ENCODE results near the gene NOS1AP.
A peak's percentile ranks its signal among the peaks of the same experiment; 100 is the strongest.

NOS1AP gene

DNA sequence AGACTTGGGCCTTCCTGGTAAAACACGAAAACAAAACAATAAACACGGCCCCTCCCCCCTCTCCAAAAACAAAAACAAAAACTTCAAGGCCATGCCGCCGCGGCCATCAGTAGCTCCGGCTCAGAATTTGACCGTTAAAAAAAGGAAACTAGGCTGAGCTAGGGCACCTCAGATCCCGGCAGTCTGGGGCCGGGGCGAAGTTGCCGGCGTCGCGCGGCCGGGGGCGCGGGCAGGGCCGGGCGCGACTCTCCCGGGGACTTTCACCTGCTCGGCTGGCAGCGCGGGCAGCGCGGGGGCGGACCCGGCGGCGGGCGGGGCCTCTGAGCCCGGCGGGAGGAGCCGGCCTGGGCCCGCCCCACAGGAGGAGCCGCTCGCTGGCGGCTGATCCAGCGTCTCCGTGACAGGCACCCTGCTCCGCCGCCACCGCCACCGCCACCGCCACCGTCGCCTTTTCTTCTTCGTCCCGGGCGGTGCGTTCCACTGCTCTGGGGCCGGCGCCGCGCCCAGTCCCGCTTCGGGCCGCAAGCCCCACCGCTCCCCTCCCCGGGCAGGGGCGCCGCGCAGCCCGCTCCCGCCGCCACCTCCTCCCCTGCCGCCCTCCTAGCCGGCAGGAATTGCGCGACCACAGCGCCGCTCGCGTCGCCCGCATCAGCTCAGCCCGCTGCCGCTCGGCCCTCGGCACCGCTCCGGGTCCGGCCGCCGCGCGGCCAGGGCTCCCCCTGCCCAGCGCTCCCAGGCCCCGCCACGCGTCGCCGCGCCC lies at the start of gene NOS1AP:
TSS of gene NOS1AP (plus strand) at position 358 of the 760 bp plus-strand sequence. CDS start 487 bp downstream, outside the sequence.
- no peak within 1 kb of the TSS for H3K27ac ChIP-seq (ENCODE audit: low read length)
- H3K4me1 ChIP-seq (ENCODE audit: insufficient read depth, low read length) = peaks cover 21% of the 10 kb centered on the region; the same call in 1 of the 2 replicates
- peak within 1 kb of the TSS; percentile 74 for H3K4me3 ChIP-seq (ENCODE audit: low read length)

GRCh38 chr1:162020150-162020549 lies 49.3 kb upstream of the NOS1AP start:
- Histone ChIP-seq H3K27me3 (ENCODE audit: insufficient read depth, low read length) (peaks cover 37% of the 10 kb centered on the region), H3K4me1 (ENCODE audit: insufficient read depth, low read length) (peaks cover 16% of the 10 kb centered on the region; the same call in 1 of the 2 replicates), H3K36me3 (ENCODE audit: insufficient read depth, low read depth, low read length) (no peaks in the 10 kb centered on the region), H3K4me3 (ENCODE audit: low read length) (no peak overlapping the region), H3K27ac (ENCODE audit: low read length) (no peak overlapping the region), H3K9me3 (ENCODE audit: insufficient read depth, low read depth, low read length) (no peaks in the 10 kb centered on the region), H3K9ac (ENCODE audit: low read depth, low read length) (no peak overlapping the region)

More for the DNA sequence above, at the start of gene NOS1AP:
- no peaks in the 10 kb centered on the region for H3K9me3 ChIP-seq (ENCODE audit: insufficient read depth, low read depth, low read length)
- peaks cover 12% of the 10 kb centered on the region; the same call in 1 of the 2 replicates for H3K27me3 ChIP-seq (ENCODE audit: insufficient read depth, low read length)
- H3K9ac ChIP-seq (ENCODE audit: low read depth, low read length) = peak within 1 kb of the TSS; percentile 80; the same call in 1 of the 2 replicates
- peaks cover under 1% of the 10 kb centered on the region; the same call in 1 of the 2 replicates for H3K36me3 ChIP-seq (ENCODE audit: insufficient read depth, low read depth, low read length)

GRCh38 chr1:162021124-162021523 lies 48.4 kb upstream of the NOS1AP start:
- Histone ChIP-seq H3K4me1 (ENCODE audit: insufficient read depth, low read length) (peaks cover 16% of the 10 kb centered on the region; the same call in 1 of the 2 replicates), H3K36me3 (ENCODE audit: insufficient read depth, low read depth, low read length) (no peaks in the 10 kb centered on the region), H3K4me3 (ENCODE audit: low read length) (peak overlapping the region; percentile 8; the same call in 1 of the 2 replicates), H3K9ac (ENCODE audit: low read depth, low read length) (no peak overlapping the region), H3K27ac (ENCODE audit: low read length) (no peak overlapping the region), H3K9me3 (ENCODE audit: insufficient read depth, low read depth, low read length) (no peaks in the 10 kb centered on the region), H3K27me3 (ENCODE audit: insufficient read depth, low read length) (peaks cover 47% of the 10 kb centered on the region)

DNA sequence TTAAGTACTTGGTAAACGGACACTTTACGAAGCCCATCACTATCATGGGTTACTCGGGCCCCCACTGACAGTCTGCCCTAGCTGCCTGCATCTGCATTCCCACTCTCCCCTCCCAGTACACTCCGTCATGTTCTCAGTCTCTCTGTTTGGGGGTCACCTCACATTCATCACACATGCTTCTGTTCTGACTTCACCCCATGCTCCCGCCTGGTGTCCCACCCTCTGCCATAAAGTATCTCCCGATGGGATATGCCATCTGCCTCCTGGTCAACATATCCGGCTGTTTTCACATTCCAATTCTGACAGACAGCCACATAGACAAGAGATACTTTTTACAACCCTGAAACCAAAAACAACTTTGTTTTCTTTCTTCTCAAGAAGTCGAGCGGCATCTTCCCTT lies 46.9 kb upstream of the NOS1AP start:
- Histone ChIP-seq H3K4me1 (ENCODE audit: insufficient read depth, low read length) (peaks cover 16% of the 10 kb centered on the region; the same call in 1 of the 2 replicates), H3K4me3 (ENCODE audit: low read length) (no peak overlapping the region), H3K27me3 (ENCODE audit: insufficient read depth, low read length) (peaks cover 57% of the 10 kb centered on the region), H3K9ac (ENCODE audit: low read depth, low read length) (no peak overlapping the region), H3K27ac (ENCODE audit: low read length) (no peak overlapping the region), H3K9me3 (ENCODE audit: insufficient read depth, low read depth, low read length) (no peaks in the 10 kb centered on the region), H3K36me3 (ENCODE audit: insufficient read depth, low read depth, low read length) (no peaks in the 10 kb centered on the region)

- Histone ChIP-seq H3K4me1 (ENCODE audit: insufficient read depth, low read length) (peaks cover 16% of the 10 kb centered on the region; the same call in 1 of the 2 replicates), H3K4me3 (ENCODE audit: low read length) (peak overlapping the region; percentile 73)
Observed at GRCh38 chr1:162023181-162023546, 46.3 kb upstream of the NOS1AP start.

DNA sequence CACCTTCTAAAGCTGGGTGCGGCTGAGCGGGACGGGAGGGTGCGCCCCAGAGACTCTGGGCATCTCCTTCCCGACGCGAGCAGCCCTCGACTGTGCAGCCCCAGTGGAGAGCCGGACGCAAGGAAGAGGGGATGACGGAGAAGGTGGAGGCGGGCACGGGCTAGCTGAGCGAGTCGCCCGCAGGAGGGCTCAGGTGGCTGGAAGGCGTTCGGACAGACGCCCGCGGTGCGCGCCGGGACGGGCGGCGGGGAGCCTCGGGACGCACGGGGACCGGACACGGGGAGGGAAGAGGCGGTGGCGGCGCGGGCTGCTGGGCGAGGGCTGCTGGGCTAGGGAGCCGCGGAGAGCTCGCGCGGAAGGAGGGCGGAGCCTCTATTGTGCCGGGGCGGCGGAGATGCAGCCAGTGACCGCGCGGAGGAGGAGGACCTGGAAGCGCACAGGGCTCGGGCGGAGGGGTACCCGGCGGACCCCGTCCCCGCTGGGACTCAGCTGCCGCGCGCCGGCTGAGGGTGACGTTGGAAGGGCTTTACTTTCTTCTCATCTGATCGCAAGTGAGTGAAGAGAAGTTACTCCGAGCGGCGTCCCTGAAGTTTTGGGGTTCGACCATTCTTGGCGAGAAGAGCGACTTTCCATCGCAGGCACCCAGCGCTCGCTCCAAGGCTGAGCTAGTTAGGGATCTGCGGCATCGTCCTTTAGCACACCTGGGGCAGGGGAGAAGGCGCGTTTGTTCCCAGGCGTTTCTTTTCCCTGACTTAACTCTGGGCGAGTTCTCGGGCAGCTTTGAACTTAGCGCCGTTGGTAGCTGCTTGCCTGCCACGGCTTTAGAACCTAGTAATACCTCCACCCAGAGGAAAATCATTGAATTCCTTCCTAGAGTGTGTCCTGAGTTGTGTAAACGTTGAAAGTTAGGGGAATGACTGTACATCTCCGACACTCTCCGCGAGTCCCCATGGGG lies 45.7 kb upstream of the NOS1AP start, which contains the start of gene OLFML2B:
TSS of gene OLFML2B (minus strand) at position 323 of the 955 bp plus-strand sequence. CDS start 439 bp downstream, outside the sequence.
- Histone ChIP-seq H3K4me1 (ENCODE audit: insufficient read depth, low read length) (peaks cover 16% of the 10 kb centered on the region; the same call in 1 of the 2 replicates), H3K27me3 (ENCODE audit: insufficient read depth, low read length) (peaks cover 57% of the 10 kb centered on the region), H3K4me3 (ENCODE audit: low read length) (peak within 1 kb of the TSS; percentile 73), H3K36me3 (ENCODE audit: insufficient read depth, low read depth, low read length) (no peaks in the 10 kb centered on the region), H3K9ac (ENCODE audit: low read depth, low read length) (peak within 1 kb of the TSS; percentile 50; the same call in 1 of the 2 replicates), H3K27ac (ENCODE audit: low read length) (no peak within 1 kb of the TSS), H3K9me3 (ENCODE audit: insufficient read depth, low read depth, low read length) (no peaks in the 10 kb centered on the region)

More at GRCh38 chr1:162023181-162023546, 46.3 kb upstream of the NOS1AP start:
- Histone ChIP-seq H3K36me3 (ENCODE audit: insufficient read depth, low read depth, low read length) (no peaks in the 10 kb centered on the region), H3K9me3 (ENCODE audit: insufficient read depth, low read depth, low read length) (no peaks in the 10 kb centered on the region), H3K27ac (ENCODE audit: low read length) (no peak overlapping the region), H3K9ac (ENCODE audit: low read depth, low read length) (peak overlapping the region; percentile 50; the same call in 1 of the 2 replicates), H3K27me3 (ENCODE audit: insufficient read depth, low read length) (peaks cover 57% of the 10 kb centered on the region)

DNA sequence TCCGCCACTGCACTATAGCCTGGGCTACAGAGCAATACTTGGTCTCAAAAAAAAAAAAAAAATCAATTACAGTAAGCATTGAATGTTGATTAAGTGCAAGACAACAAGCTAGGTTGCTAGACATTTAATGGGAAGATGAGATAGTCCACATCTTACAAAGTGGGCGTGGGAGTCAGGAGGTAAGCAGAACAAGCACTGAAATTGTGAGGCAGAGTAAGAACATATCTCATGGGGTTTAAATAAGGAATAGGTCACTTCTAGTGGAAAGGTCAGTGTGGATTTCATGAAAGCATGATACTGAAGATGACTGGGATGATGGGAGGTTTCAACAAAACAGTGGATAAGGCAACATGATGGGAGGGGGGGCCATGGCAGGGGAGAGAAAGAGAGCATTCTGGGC lies 44.0 kb upstream of the NOS1AP start:
- Histone ChIP-seq H3K9me3 (ENCODE audit: insufficient read depth, low read depth, low read length) (no peaks in the 10 kb centered on the region), H3K4me1 (ENCODE audit: insufficient read depth, low read length) (peaks cover 16% of the 10 kb centered on the region; the same call in 1 of the 2 replicates), H3K27me3 (ENCODE audit: insufficient read depth, low read length) (peaks cover 57% of the 10 kb centered on the region), H3K27ac (ENCODE audit: low read length) (no peak overlapping the region), H3K36me3 (ENCODE audit: insufficient read depth, low read depth, low read length) (no peaks in the 10 kb centered on the region), H3K4me3 (ENCODE audit: low read length) (no peak overlapping the region), H3K9ac (ENCODE audit: low read depth, low read length) (no peak overlapping the region)

GRCh38 chr1:162026881-162027280 lies 42.6 kb upstream of the NOS1AP start:
- H3K9me3 ChIP-seq (ENCODE audit: insufficient read depth, low read depth, low read length) = no peaks in the 10 kb centered on the region
- no peak overlapping the region for H3K9ac ChIP-seq (ENCODE audit: low read depth, low read length)
- peaks cover 49% of the 10 kb centered on the region for H3K27me3 ChIP-seq (ENCODE audit: insufficient read depth, low read length)
- no peak overlapping the region for H3K27ac ChIP-seq (ENCODE audit: low read length)
- H3K4me3 ChIP-seq (ENCODE audit: low read length) = no peak overlapping the region
- peaks cover 5% of the 10 kb centered on the region; the same call in 1 of the 2 replicates for H3K4me1 ChIP-seq (ENCODE audit: insufficient read depth, low read length)
- no peaks in the 10 kb centered on the region for H3K36me3 ChIP-seq (ENCODE audit: insufficient read depth, low read depth, low read length)

DNA sequence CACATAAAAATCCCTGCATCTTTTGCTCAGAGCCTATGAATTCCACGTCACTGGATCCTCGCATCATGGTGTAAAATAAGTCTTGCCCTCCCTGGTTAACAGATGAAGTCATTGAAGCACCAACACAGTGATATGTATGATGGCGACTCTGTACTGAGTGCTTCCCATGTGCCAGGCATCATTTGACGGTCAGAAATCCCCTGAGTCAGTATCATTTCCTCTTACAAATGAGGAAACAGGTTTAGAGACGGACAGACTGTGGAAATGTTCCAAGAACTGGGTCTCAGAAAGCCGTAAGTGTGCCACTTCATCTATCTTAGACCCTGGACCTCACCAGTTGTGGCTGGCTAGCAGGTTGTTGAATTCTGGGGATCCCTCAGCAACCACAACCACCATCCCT lies 40.8 kb upstream of the NOS1AP start:
- Histone ChIP-seq H3K4me1 (ENCODE audit: insufficient read depth, low read length) (peaks cover 4% of the 10 kb centered on the region; the same call in 1 of the 2 replicates), H3K27me3 (ENCODE audit: insufficient read depth, low read length) (peaks cover 34% of the 10 kb centered on the region), H3K4me3 (ENCODE audit: low read length) (no peak overlapping the region), H3K27ac (ENCODE audit: low read length) (no peak overlapping the region), H3K9me3 (ENCODE audit: insufficient read depth, low read depth, low read length) (no peaks in the 10 kb centered on the region), H3K9ac (ENCODE audit: low read depth, low read length) (no peak overlapping the region), H3K36me3 (ENCODE audit: insufficient read depth, low read depth, low read length) (no peaks in the 10 kb centered on the region)

DNA sequence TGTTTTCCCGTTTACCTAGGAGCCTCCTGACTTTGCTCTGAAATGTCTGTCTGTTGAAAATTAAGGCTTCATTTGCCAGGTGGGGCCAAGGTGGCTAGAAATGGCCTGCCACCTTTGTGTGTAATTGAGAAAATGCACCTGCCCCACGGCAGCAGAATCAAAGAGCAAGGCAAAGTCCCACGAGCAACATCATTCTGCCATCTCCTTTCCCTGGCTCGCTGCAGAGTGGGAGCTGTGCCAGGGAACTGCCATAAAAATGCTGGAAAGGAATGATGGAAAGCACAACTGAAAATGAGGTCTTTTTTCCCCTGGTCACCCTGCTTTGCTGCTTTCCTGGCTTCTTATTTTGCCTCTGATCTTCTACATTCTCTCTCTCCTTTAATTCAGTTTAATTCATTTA lies 40.3 kb upstream of the NOS1AP start:
- Histone ChIP-seq H3K4me3 (ENCODE audit: low read length) (no peak overlapping the region), H3K9me3 (ENCODE audit: insufficient read depth, low read depth, low read length) (no peaks in the 10 kb centered on the region), H3K27ac (ENCODE audit: low read length) (no peak overlapping the region), H3K36me3 (ENCODE audit: insufficient read depth, low read depth, low read length) (no peaks in the 10 kb centered on the region), H3K27me3 (ENCODE audit: insufficient read depth, low read length) (peaks cover 33% of the 10 kb centered on the region), H3K9ac (ENCODE audit: low read depth, low read length) (no peak overlapping the region), H3K4me1 (ENCODE audit: insufficient read depth, low read length) (peaks cover 4% of the 10 kb centered on the region; the same call in 1 of the 2 replicates)

GRCh38 chr1:162030759-162031280 lies 38.7 kb upstream of the NOS1AP start:
- Histone ChIP-seq H3K9me3 (ENCODE audit: insufficient read depth, low read depth, low read length) (no peaks in the 10 kb centered on the region), H3K4me3 (ENCODE audit: low read length) (no peak overlapping the region), H3K36me3 (ENCODE audit: insufficient read depth, low read depth, low read length) (no peaks in the 10 kb centered on the region), H3K4me1 (ENCODE audit: insufficient read depth, low read length) (no peaks in the 10 kb centered on the region), H3K27ac (ENCODE audit: low read length) (no peak overlapping the region), H3K27me3 (ENCODE audit: insufficient read depth, low read length) (peaks cover 19% of the 10 kb centered on the region), H3K9ac (ENCODE audit: low read depth, low read length) (no peak overlapping the region)

All from iPS-20b (cell line).